Vagina (tissue), 2 donors: ENCODE results near the gene UPF3A. TPM values are rescaled to one million over a fixed set of nuclear protein-coding genes. Genes with fewer than 3 reads are reported as not detected.
"Not testable (repeated sequence)": the region's sequence is repeated elsewhere in the genome, so short reads cannot be mapped to it uniquely, and the experiment has no call there.

Experiments used
- DNase-seq, 2 donors: peaks; one replicate each; pipeline ENCODE4 v3.0.0-alpha.2; 2017; ENCODE audit errors: extremely low spot score in 2 of 2
- H3K27ac ChIP-seq: fragments of 200-600 bp; sonication (generic); one replicate; pipeline ENCODE4 v1.5.1; 2019
- H3K27me3 ChIP-seq: fragments of 200-600 bp; sonication (generic); one replicate; pipeline ENCODE4 v1.5.1; 2019
- H3K36me3 ChIP-seq, 2 donors: fragments of 200-600 bp; sonication (generic); one replicate each; pipeline ENCODE4 v1.5.1; 2017 to 2019
- H3K4me1 ChIP-seq: fragments of 200-600 bp; sonication (generic); one replicate; pipeline ENCODE4 v1.5.1; 2019
- H3K4me3 ChIP-seq, 2 donors: fragments of 200-600 bp; sonication (generic); 1 replicate in 1 of 2; 2 replicates in 1 of 2; pipeline ENCODE4 v1.5.1; 2016 to 2019
- H3K9me3 ChIP-seq: fragments of 200-600 bp; sonication (generic); one replicate; pipeline ENCODE4 v1.5.1; 2019
- POLR2A ChIP-seq, 2 donors: fragments of 450-650 bp; IDR thresholded peaks; one replicate each; pipeline ENCODE4 v1.6.1; 2017; ENCODE audit warnings: antibody characterized with exemption in 2 of 2, mild to moderate bottlenecking in 2 of 2, moderate library complexity in 2 of 2
- POLR2AphosphoS5 ChIP-seq, 2 donors: sonication (generic); formaldehyde crosslinking; IDR thresholded peaks; one replicate each; pipeline ENCODE4 v1.9.0; 2017; ENCODE audit warnings: antibody characterized with exemption in 2 of 2, mild to moderate bottlenecking in 2 of 2, low read depth in 1 of 2; ENCODE audit not compliant: insufficient read depth in 1 of 2
- intact Hi-C: fragments of 100-400 bp; cut with DNase I; formaldehyde crosslinking; loops from one replicate; pipeline ENCODE4 v1.15.1; 2023
- total RNA-seq: library from RNA; depleted of rRNA; stranded (reverse); fragments of >200 nt; gene quantifications from one replicate; pipeline ENCODE4 v1.2.3, GENCODE V29; 2016
- TF ChIP-seq, protein P1 (sequence below), 3 experiments: fragments of 450-650 bp in 2 of 3; fragments of 200-600 bp in 1 of 3; sonication (generic) in 1 of 3; IDR thresholded peaks; one replicate each; pipeline ENCODE4 v1.5.1; 2017 to 2019; ENCODE audit warnings: antibody characterized with exemption in 3 of 3, mild to moderate bottlenecking in 2 of 3, moderate library complexity in 2 of 3

The UPF3A gene
- total RNA-seq, 1 donor from 2014 or later, result 31.2 TPM

DNA sequence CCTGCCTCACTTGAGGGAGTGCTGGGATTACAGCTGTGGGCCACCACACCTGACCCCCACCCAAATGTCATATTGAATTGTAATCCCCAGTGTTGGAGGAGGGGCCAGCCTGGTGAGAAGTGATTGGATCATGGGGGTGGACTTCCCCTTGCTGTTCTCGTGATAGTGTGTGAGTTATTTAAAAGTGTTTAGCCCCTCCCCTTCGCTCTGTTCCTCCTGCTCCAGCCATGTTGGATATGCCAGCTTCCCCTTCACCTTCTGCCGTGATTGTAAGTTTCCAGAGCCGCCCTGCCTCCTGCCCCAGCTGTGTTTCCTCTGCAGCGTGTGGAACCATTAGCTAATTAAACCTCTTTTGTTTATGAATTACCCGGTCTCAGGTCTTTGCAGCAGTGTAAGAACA is 46.6 kb downstream of the UPF3A start:
- TF ChIP-seq POLR2AphosphoS5 (IDR thresholded peaks at IDR 0.05; ENCODE audit: insufficient read depth in 1 of 2, low read depth in 1 of 2) (no peak), POLR2A (IDR thresholded peaks at IDR 0.05) (no peak)
- TF ChIP-seq, protein P1, sequence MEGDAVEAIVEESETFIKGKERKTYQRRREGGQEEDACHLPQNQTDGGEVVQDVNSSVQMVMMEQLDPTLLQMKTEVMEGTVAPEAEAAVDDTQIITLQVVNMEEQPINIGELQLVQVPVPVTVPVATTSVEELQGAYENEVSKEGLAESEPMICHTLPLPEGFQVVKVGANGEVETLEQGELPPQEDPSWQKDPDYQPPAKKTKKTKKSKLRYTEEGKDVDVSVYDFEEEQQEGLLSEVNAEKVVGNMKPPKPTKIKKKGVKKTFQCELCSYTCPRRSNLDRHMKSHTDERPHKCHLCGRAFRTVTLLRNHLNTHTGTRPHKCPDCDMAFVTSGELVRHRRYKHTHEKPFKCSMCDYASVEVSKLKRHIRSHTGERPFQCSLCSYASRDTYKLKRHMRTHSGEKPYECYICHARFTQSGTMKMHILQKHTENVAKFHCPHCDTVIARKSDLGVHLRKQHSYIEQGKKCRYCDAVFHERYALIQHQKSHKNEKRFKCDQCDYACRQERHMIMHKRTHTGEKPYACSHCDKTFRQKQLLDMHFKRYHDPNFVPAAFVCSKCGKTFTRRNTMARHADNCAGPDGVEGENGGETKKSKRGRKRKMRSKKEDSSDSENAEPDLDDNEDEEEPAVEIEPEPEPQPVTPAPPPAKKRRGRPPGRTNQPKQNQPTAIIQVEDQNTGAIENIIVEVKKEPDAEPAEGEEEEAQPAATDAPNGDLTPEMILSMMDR (IDR thresholded peaks at IDR 0.05), result no peak
- H3K36me3 ChIP-seq, result peaks cover 0 to 22% of the 10 kb centered on the region in 2 donors
- intact Hi-C loops, result no loop called here
- no peak overlapping the region for H3K27ac ChIP-seq
- H3K4me1 ChIP-seq, result no peaks in the 10 kb centered on the region
- no peaks in the 10 kb centered on the region for H3K9me3 ChIP-seq
- no peak overlapping the region for H3K4me3 ChIP-seq
- DNase-seq, result no peak
- H3K27me3 ChIP-seq, result no peaks in the 10 kb centered on the region

- Histone ChIP-seq H3K27ac (no peak overlapping the region), H3K4me3 (no peak overlapping the region), H3K27me3 (no peaks in the 10 kb centered on the region), H3K4me1 (no peaks in the 10 kb centered on the region), H3K9me3 (no peaks in the 10 kb centered on the region), H3K36me3 (peaks cover 0 to 18% of the 10 kb centered on the region in 2 donors)
- intact Hi-C loops, result no loop called here
- DNase-seq, result no peak
- no peak for TF ChIP-seq POLR2AphosphoS5 (IDR thresholded peaks at IDR 0.05; ENCODE audit: insufficient read depth in 1 of 2, low read depth in 1 of 2)
- no peak for TF ChIP-seq POLR2A (IDR thresholded peaks at IDR 0.05)
- TF ChIP-seq, protein P1 (IDR thresholded peaks at IDR 0.05), result no peak
Observed at GRCh38 chr13:114328595-114328994, 47.2 kb downstream of the UPF3A start.

DNA sequence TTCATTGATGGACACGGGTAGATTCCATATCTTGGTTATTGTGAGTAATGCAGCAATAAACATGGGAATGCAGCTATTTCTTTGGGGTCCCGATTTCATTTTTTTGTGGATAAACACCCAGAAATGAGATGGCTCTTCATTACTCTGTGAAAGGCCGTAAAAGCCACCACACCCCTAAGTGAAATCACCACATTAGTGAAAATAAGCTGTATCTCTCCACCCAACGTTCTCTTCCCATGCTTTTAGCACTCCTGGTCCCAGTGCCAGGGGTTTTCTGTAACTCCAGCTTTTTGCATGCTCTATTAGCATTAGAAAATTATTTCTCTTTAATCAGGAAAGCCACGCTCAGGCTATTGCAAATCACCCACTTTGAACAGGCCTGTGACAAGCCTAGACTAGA is 48.7 kb downstream of the UPF3A start:
- H3K4me1 ChIP-seq, result no peaks in the 10 kb centered on the region
- no peak for DNase-seq
- intact Hi-C loops, result no loop called here
- H3K27me3 ChIP-seq, result no peaks in the 10 kb centered on the region
- TF ChIP-seq, protein P1 (IDR thresholded peaks at IDR 0.05), result no peak
- no peak for TF ChIP-seq POLR2A (IDR thresholded peaks at IDR 0.05)
- no peaks in the 10 kb centered on the region for H3K9me3 ChIP-seq
- H3K27ac ChIP-seq, result no peak overlapping the region
- H3K36me3 ChIP-seq, result peaks cover 0 to 3% of the 10 kb centered on the region in 2 donors
- no peak overlapping the region for H3K4me3 ChIP-seq

DNA sequence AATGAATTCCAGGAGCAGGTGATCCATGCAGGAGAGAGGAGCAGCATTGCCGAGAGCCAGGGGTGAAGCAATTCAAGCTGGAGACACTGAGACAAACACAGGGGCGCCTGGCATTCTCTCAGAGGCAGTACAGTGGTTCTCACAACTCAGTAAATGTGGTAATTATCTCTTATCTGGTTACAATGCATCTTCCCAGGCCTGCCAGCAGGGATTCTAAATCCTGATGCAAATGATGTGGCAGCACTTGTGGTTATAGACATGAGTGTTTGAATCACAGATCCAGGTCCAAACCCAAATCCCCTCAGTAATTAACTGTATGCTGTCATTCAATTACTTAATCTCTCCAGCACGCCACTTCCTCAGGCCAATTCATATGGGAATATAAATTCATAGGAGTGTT is 52.5 kb downstream of the UPF3A start:
- H3K27me3 ChIP-seq, H3K27ac ChIP-seq, H3K4me3 ChIP-seq, intact Hi-C loops, H3K4me1 ChIP-seq, H3K9me3 ChIP-seq, H3K36me3 ChIP-seq, DNase-seq: not testable (repeated sequence)

DNA sequence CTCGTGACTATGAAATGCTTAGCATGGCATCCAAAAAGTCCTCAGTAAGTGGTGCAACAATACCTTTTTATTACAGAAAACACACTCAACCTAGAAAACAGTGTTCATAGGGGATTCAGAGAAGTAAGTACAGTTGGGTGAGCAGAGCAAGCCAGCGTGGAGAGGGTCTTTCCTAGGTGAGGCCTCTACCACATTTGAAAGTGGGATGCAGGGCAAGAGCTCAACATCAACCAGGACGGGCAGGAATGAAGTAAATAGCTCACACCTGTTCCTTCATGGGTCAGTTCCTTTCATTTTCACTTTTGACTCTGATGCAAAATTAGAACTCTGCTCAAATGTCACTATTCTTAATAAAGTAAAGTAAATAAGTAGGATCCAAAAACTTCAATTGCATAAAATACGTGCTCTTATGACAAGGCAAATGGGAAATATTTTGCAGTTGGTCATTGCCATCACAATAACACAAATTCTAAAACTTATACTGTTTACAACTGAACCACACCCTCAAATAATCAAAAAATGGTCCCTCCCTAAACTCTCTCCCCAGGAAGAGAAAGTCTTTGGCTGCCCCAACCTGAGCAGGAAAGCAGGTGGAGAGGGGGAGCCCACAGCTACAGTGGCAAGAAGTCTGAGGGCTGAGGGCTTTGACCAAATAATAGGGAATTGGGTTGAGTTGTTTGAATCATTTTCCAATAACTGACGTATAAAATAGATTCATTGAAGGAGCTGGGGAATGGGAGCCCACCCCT is 53.1 kb downstream of the UPF3A start:
- intact Hi-C loops, result no loop called here
- H3K27me3 ChIP-seq, result no peaks in the 10 kb centered on the region
- TF ChIP-seq POLR2AphosphoS5 (IDR thresholded peaks at IDR 0.05; ENCODE audit: insufficient read depth in 1 of 2, low read depth in 1 of 2), result no peak
- TF ChIP-seq, protein P1 (IDR thresholded peaks at IDR 0.05), result no peak
- no peak for TF ChIP-seq POLR2A (IDR thresholded peaks at IDR 0.05)
- H3K9me3 ChIP-seq, result no peaks in the 10 kb centered on the region
- H3K27ac ChIP-seq, result no peak overlapping the region
- no peaks in the 10 kb centered on the region for H3K36me3 ChIP-seq
- H3K4me3 ChIP-seq, result no peak overlapping the region
- DNase-seq, result no peak
- no peaks in the 10 kb centered on the region for H3K4me1 ChIP-seq

DNA sequence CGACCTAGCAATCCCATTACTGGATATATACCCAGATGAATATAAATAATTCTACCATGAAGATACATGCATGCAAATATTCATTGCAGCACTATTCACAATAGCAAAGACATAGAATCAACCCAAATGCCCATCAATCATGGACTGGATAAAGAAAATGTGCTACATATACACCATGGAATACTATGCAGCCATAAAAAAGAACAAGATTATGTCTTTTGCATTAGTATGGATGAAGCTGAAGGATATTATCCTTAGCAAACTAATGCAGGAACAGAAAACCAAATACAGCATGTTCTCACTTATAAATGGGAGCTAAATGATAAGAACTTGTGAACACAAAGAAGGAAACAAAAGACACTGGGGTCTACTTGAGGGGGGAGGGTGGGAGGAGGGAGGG is 55.1 kb downstream of the UPF3A start:
- H3K9me3 ChIP-seq, DNase-seq, intact Hi-C loops, H3K36me3 ChIP-seq, H3K27ac ChIP-seq, H3K27me3 ChIP-seq, H3K4me1 ChIP-seq, H3K4me3 ChIP-seq: not testable (repeated sequence)
